Stimulated activated CD4-positive, alpha-beta T cell treated with anti-CD3 and anti-CD28 coated beads, TNF-alpha, amount 100 ng/mL, for 1 hour (primary cell): ENCODE data around the gene FBXL22.

Experiments used
- DNase-seq, 3 donors: peaks; one replicate each; pipeline ENCODE4 v3.0.0-alpha.2; 2020; ENCODE audit warnings: low read depth in 3 of 3, low spot score in 1 of 3

FBXL22 gene

DNA sequence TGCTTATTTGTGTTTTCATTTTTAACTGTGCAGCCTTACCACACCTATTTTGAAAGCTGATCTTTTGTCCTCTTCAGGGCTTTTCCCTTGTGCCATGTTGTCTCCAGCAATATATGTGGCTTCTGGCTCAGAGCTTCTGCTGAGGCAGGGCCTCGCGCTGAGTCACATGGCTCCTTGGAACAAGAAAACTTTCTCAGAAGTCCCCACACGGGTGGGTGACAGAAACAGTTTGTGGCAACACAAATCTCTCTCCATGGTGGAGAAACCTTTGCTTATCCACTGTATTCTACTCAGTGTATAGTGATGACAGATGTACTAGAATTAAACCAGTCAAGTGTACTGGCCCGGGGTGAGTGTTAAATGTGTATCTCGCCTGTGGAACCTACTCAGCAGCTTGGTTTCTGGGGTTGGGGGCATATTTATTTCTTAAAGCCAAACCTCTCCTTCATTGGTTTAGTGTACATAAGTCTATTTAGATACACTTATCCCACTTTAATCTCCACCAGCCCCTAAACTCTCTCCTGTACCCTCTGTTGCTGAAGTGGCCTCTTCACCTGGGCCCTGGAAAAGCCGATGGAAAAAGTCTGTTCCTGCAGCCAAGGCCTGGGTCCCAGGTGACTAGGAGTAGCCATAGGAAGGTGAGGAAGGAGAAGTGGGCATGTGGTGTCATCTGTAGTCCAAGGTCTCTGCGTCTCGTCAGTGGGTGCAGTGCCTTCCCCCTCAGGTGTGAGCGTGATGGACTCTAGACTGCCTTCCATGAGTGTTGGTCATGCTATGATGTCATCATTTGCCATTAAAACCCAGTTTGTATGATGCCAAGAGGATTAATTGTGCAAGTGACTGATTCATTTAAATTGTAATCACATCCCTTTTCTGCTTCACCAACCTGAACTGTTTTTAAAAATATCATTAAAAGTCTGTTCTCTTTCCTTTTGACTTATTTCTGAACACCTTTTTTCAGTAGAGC is 3.2 kb upstream of the FBXL22 start:
- no peak for DNase-seq

DNA sequence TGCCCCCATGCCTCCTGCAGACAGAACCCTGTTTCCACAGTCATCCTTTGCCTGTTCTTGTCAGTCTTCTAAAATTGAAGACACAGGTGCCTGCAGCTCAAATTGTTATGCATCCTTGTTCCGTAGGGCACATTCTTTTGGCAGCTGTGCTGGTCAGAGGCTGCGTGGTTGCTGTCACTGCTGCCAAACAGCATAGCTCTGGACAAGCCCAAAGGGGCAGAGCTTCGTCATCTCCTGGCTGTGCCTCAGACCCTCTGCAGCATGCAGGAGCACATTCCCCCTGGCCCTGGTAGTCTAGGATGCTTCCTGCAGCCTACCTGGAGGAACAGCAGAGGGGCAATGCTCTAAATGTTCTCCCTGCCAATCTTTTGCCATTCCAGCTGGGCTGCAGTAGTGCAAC is 2.1 kb upstream of the FBXL22 start:
- DNase-seq: no peak

DNA sequence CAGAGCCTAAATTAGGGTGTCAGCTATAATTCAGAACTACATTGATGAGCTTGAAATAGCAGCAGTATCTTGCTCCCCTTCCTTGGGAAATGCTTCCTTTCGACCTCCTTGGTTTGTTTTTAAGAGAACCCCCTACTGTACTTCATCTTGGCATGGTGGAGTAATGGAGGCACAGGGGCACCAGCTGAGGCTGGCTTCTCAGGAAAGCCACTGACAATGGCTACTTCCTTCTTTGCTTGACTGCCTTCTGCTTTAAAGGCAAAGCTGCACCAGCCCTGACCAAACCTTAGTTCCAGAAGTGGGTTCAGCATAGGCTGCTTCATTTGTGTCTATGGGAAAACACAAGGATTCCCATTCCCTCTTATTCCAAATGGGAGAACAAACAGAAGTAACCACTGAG is 1.5 kb upstream of the FBXL22 start:
- no peak for DNase-seq

DNA sequence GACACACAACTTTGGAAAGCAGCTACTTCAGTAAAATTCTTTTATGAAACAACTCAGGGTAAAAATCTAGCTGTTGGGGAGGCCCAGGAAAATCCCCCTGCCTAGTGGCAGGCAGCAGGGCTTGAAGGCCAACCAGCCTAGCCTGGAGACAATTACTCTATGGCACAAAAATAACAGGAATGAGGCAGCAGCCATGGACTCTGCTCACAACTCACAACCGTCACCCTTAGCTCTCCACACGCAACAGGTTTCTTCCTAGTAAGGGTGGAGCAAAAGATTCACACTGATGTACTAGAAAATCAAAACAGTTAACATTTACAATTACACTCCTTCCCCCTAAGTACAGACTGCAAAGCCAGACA is 530 bp upstream of the FBXL22 start:
- no peak for DNase-seq

DNA sequence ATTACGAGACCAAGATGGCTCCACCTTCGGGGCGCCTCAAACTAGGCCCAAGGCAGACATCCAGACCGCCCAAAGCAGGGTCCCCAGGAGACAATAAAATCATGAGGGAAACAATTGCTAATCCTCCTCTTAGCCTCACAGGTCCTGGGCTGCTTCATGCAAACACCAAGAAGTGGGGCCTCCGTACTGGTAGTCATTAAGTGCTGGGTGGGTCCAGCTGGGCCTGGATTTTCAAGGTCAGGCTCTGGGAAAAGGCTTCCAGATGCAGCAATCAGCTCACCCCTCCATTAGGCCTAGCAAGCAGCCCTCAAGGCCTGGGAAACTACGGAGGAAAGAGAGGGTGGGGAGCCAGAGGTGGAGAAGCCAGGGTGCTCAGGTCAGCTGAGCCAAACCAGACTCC is 634 bp downstream of the FBXL22 start:
- no peak for DNase-seq

DNA sequence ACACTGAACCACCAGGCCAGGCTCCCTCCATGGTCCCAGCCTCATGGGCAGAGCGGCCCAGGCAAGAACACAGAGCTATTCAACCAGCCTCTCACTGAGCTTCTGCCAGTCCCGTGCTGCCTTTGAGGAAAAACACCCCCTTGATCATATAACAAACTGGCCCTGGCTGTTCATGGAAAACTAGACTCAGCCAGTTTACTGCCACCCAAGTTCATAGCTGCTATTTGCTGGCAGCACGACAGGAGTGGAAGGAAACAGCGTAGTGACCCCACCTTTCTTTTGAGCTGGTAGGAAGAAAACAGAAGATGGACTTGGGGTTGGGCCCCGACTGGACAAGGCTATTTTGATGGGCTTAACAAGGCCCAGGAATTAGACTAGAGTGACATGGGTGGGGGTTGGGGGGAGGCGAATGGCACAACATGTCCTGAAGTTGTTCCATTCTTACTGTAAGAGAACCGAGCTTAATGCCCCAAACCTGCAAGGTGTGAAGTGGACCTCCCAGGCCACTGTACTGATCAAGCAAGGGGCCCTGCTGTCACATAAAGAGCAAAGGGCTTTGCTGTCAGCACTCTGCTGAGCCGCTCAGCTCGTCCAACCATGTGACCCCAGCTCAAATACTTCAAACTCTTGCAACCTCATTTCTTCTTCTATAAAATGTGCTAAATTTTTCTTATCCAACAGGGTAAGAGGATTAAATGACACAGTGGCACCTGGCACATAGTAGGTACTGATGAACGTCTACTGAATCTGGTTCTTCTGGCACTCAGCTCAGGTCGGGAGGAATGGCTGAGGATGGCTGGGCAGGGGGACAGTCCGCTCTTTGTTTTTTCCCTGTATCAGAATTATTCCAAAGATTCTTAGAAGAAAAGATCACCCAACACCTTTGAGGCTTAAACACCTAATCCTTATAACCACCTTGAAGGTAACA is 1.6 kb downstream of the FBXL22 start:
- no peak for DNase-seq

DNA sequence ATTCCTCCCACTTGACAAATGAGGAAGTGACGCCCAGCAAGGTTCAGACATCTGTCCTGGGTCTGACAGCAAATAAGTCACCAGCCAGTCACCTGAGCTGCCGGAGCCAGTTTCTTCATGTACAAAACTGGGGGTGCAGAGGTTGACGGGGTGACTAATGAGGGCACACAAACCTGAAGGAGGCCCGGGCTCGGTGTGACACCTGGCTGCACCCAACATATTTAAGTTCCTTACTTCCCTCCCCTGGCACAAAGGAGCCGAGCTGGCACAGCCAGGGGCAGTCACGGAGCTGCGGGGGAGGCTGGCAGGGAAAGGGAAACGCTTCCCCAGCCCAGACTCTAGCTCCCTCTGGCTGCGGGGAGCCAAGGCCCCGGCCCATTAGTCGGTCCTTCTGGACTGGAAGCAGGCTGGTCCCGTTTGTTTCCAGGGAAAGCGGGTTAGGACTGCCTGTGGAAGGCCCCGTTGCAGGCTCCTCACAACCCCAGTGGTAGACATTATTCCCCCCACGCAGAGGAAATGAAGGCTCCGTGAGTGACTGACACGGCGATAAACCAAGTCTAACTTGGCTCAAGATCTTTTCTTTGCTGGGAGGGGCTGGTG is 2.3 kb downstream of the FBXL22 start:
- no peak for DNase-seq

DNA sequence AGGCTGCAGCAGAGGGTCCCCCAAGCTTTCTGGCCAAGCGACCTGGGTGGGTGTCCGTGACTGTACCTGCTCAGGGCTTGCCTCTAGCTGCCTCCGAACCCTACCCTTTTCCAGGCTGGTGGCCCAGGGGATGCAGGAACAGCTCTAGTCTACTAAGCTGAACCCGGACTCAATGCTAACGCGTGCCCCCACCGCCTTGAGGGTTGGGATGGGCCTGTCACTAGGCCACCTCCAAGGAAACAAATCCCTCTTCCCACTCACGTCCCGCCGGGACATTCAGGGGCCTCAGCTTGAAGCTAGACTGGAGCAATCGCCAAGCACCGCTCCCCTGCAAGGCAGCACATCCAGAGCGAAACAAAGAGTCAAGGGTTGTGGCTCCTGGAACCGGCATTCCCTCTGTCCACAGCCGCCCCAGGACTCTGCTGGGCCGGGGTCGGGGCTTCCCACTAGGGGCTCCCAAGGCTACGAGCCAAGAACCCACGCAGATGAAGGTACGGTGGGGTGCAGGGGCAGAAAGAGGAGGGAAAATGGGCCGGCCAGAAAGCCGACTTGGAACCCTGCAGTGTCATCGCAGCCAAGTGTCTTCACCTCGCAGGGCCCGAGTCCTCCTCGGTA is 2.9 kb downstream of the FBXL22 start:
- DNase-seq: no peak

DNA sequence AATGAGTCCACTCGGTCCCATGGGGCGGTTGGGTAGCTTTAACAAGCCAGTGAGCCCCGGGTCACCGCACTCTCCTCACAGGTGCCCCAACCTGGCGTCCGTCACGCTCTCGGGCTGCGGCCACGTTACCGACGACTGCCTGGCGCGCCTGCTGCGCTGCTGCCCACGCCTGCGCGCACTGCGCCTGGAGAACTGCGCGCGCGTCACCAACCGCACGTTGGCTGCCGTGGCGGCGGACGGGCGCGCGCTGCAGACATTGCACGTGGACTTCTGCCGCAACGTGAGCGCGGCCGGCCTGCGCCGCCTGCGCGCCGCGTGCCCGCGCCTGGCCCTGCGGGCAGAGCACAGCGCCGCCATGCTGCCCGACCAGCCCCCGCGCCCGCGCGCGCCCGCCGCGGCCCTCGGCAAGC is 3.4 kb downstream of the FBXL22 start:
- DNase-seq: peak; percentile 72 to 81 (median 80)

DNA sequence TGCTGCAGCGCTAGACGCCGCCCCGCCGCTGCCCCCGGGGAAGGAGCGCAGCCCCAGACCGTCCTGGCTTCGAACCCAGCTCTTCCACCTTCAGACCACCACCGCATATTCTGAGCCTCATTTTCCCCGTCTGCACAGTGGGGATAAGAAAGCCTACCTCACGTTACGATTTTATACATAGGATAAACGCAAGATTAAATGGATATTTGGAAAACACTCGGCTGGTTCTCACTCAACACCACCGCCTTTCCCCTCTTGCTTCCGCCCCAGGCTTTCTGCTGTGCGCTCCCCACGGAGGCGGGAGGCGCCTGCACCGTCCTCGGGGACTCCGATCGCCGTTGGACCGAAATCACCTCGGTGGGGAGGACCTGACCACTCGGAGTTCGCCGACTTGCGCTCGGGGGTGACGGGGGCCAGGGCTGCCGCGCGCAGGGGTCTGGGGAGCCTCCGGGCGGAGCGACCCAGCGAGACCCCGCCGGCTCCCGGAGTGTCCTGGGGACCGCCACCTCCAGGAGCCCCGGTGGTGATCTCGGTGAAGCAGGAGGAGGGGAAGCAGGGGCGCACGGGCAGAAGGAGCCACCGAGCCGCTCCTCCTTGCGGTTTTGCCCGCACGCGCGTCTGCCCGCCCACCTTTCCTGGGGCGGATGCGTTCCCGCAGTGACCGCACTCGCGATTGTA is 4.0 kb downstream of the FBXL22 start:
- DNase-seq: peak in 1 of 3 donors; percentile 37

DNA sequence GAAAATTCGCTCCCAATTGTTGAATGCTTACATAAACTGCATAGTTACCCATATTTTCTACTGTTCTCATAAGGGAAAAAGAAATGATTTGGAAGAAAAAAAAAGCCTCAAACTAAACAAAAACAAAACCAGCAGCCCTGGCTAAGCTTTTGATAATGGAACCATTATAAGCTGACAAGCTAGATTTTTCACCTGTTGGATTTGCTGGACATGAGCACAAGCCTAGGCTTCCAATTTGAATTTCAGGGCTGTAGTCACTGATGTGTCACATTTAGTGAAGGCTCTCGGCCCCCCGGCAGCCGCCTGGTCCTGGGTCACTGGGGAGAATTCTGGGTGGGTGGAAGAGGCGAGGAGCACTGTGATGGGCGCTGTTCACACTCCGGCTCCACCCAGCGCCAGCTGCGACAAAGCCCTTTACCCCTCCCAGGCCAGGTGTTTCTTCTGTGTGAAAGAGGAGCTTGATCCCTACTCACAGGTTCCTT is 4.6 kb downstream of the FBXL22 start:
- no peak for DNase-seq

DNA sequence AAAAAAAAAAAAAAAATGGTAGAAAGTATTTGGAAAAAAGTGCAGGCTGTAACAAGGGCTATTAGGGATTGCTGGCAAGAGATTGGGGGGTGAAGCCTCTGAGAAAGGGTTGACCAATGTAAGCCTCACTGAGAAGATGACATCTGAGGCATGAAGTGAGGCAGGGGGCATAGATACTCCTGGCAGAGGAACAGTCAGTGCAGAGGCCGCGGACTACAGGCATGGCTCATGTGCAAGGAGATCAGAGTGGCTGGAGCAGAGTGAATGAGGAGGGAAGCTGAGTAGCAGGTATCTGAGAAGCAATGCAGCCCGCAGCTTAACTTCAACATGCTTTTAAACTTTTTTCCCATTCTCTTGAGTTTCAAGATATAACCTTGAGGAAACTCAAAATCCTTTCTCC is 5.4 kb downstream of the FBXL22 start:
- no peak for DNase-seq

DNA sequence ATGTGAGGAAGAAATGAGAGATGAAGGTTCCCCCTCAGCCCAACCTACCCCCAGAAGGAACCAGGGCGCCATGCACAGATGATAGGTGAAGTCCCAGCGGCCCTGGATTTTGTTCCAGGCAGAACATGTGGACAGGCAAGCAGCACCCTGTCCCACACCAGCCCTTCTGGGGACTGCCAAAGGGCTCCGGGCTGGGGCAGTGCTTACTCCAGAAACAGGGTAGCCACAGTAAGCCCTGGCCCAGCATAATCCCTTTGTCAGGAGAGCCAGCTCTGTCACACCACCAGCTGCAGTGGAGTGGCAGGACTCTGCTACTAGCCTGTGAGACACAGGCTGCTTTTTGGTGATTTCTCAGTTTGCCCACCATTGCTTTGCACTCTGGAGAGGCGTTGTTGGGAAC is 6.3 kb downstream of the FBXL22 start:
- no peak for DNase-seq

DNA sequence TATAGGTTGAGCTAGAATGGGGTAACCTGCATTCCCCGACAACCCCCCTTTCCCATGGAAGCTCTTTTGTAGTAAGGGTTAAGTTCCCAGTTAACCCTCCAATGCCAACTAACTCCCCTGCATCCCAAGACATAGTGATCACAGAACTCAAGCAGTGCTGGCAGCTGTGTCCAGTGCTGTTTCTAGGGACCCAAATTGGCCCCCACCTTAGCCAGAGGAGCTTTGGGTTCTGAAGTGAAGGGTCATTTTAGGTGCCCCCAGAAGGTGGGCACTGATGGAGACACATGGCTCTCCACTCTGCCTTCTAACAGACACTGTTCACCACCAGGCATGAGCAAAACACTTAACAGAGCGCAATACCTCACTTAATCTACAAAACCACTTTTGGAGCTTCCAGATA is 7.1 kb downstream of the FBXL22 start:
- DNase-seq: no peak

DNA sequence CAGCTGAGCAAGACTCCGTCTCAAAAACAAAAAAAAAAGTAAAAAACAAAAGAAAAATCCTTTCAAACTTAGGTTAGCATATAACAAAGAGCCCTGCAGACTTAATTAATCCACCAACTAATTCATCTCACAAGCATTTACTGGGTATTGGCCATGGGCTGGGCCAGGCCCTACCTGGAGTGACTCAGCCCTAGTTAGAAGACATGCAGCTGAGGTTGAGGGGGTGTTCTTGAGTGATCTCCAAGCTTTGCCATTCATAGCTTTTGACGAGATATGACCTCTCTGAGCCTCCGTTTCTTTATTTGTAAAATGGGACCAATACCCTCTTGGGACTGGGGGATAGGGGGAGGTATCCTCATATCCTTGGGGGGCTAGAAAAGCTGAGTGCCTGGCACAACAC is 7.8 kb downstream of the FBXL22 start:
- DNase-seq: no peak

DNA sequence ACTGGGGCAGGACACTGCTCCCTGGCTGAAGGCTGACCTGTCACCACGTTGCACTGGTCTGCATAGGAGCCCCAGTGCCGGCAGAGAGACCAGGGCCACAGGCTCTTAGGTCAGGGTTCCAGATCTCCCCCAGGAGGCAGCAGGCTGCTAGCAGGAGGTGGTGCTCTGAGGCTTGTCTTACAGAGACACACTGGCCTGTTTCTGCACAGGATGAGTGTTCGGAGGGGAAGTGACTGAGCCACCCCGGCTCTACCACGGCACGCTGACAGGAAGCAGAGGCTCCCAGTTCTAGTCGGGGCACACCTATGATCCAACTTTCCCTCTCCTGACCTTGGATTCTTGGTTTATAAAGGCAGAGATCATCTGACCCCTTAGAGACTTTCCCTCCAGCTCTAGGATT is 8.6 kb downstream of the FBXL22 start:
- peak in 2 of 3 donors; percentile 30 to 34 for DNase-seq

DNA sequence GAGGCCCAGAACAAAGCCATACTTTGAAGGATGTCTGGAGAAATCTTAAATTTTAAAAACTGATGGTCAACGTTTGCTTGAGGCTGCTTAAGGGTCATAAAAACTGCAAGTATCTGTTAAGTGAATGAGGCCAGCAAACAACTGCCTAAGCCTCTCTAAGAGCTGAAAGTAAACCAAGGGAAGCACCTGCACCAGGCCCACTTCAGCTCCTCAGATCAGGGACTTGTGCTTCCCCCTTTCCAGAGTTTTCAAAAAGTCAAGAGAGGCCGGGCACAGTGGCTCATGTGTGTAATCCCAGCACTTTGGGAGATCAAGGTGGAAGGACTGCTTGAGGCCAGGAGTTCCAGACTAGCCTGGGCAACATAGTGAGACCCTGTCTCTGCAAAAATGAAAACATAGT is 9.1 kb downstream of the FBXL22 start:
- no peak for DNase-seq

DNA sequence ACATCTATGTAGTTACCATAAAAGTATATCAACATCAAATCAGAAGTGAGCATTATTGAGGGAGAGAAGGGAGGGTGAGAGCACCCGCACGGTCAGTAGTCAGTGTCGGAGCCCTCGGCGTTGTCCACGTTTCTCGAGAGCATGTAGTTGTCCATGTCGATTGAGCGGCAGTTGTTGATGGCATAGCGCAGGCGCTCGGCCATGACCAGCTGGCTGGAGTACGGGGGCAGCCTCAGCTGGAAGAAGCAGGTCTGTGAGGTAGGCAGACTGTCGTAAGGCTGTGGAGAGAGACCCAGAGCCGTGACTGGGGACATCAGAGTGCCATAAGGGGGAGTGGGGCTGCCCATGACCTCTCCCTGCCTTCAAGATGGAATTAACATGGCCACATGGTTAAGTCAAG is 11.8 kb downstream of the FBXL22 start:
- no peak for DNase-seq

DNA sequence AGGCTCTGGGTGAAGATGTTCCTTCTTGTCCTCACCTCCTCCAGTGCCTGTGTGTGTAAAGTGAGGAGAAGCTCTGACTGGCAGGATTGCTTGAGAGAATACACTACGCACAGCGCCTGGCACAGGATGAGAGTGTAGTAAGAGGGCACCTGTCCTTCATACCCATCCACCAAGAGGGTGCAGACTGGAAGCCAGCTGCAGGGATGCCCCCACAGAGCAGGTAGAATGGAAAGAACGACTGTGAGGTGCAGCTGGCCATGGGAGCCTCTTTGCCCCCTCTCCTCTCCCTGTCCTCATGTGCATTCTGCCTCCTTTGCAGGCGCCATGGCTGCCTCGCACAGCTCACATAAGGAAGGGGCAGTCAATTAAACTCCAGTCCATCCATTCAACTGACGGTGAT is 12.3 kb downstream of the FBXL22 start:
- DNase-seq: no peak

DNA sequence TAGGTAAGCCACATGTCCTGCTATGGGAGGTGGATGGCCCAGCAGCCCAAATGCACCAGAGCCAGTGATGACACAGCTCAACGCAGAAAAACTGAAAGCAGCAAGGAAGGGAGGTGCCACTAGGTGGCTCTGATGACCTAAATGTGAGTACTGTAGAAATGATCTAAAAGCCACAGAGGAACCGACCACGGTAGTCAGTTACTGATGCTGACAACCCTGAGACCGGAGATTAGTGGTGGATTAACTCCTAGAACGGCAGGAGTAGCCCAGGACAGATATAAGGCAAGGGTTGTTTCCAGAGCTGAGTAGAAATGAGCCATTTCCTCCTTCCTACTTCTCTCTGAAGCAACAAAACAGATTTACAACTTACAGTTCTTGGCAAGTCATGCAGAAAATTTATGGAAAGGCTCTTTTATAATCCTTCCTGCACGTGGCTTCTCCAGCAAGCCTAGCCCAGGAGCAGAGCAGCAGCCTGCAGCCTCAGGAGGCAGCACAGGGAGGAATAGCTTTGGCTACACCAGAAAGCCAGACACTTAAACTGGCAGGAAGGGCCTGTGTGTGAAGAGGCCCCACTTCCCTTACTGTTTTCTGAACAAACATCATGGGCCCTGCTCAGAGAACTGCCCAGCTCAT is 13.1 kb downstream of the FBXL22 start:
- DNase-seq: peak; percentile 31 to 45 (median 43)
